ENCODE data around the gene TIMP1.
"Not testable (repeated sequence)": the region's sequence is repeated elsewhere in the genome, so short reads cannot be mapped to it uniquely, and the experiment has no call there.

The TIMP1 gene

DNA sequence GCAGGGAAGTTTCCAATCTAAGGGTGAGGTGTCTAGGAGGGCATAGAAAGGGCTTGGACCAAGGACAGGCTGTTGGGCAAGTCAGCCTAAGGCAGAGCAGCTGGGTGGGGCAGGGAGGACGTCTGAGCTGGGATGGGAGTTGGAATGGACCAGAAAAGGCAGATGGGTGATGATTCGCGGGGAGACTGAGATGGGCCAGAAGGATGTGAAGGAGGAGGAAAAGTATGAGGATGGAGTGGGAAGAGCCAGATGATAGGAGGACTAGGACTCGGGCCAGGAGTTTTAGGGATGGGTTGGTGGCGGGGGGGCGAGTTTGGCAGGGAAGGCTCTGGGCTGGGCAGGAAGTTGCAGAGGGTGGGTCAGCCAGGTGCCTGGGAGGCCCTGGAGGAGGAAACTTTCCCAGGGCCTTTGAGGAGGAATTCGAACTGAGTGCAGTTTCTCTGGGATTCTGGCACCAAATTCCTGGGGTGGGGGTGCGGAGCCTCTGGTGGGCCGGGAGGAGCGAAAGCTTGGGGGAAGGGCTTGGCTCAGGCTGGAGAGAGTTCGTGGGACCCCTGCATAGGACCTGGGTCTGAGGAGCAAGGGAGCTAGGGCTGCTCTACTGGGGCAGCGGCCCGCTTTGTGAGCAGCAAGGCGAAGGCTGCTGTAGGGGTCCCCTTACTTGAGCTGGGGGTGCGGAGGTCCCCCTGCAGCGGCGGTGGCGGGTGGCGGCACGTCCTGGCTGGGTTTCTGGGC, 8.7 kb upstream of the TIMP1 start:
- DNase-seq: no peak

DNA sequence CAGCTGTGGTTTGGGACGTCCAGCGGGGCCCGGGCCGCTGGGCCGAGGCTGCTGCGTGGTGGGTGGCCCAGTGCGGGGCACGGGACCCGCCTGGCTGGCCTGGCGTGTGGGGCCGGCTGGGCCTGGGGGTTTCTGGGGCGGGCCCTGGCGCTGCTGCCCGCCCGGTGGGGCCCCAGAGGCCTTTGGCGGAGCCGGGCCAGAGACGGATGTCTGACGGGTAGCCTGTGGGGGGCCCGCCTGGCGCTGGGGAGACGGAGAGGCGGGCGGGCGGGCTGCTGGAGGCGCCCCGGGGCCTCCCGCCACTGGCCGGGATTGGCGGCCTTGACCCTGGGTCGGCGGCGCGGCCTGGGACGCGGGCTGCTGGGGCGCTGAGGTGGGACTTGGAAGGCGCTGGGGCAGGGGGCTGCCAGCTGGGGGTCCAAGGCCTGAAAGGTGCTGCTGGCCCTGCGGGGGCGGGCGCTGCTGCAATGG, 8.1 kb upstream of the TIMP1 start:
- DNase-seq: no peak

DNA sequence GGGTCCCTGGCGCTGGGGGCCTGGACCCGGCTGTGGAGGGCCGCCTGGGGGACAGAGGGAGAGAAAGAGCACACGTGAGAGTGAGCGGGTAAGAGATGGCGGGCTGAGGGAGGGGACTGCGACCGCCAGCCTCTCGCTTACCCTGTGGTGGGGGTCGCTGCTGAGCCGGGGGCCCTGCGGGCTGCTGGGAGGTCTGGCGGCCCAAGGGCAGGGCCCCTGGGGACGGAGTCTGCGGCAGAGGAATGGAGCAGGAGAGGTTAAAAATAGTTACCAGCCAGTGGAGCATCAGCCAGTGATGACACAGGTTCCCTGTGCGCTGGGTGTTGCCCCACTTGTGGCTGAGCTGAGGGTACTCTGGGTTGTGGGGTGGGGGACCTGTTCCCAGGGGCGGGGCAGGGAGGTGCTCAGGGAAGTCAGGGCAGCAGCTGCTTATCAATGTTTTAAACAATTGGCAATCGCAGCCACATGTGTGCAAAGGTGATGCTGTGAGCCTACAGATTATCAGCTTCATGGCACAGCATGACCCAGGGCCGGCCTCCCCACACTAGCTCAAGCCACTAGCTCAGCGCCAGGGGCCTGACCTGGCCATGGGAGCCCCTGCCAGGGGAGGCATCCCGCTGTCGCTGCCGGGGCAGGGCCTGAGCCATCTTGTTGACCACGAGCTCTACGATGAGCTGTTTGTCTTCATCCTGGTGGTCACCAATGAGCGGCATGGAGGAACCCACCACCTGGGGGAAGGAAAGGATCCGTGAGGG, 7.5 kb upstream of the TIMP1 start:
- no peak for DNase-seq

DNA sequence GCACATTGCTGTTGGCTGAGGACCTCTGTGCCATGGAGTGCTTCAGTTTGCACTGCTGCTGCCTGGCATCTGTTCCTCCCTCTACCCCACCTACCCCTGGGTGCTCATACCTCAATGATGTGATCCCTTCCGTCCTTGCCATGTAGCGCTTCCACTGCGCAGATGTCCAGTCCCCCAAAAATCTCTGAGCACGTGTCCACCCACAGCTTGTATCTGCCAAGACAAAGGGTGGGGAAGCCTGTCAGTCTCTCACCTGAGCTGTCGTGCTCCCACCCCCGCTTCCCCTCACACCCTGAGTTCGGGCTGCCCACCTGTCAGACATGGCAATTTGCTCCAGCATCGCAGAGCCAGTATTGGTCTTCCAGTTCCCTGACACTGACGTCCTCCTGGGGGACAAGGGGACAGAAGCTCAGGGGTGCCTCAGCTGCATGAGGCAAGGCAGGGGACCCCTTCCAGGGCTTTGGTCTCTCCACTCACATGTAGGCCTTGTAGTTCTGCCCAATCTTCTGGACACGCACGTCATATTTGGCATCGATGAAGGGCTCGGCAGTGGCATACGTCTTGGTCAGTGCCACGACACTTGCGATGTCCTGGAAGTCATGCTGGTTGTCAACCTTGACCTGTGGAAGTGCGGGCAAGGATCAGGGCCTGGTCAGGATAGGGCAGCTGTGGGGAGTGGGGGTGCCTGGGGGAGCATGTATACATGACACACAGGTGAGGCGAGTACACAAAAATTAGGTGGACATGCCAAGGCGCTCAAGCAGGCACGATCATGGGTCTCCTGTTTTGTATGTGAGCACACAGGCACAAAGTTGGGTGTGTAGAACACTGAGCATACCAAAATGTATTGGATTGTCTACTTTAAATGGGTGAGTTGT, 6.0 kb upstream of the TIMP1 start:
- no peak for DNase-seq

DNA sequence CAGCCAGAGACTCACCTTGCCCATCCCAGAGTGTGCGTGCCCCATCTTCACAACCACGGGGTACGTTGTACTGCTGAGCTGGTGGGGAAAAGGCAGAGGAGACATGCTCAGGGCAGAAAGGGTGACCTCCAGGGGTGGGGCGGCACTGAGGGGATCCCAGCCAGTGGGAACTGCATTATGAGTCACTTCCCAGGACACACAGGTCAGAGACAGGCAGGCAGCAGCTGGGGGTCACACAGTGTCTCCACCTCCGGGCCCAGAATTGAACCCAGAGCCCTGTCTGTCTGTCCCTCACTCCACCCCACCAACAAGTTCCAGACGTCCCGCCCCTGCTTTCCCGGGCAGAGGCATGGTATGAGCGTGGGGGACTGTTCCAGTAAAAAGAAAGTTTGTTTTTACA, 4.8 kb upstream of the TIMP1 start:
- no peak for DNase-seq

DNA sequence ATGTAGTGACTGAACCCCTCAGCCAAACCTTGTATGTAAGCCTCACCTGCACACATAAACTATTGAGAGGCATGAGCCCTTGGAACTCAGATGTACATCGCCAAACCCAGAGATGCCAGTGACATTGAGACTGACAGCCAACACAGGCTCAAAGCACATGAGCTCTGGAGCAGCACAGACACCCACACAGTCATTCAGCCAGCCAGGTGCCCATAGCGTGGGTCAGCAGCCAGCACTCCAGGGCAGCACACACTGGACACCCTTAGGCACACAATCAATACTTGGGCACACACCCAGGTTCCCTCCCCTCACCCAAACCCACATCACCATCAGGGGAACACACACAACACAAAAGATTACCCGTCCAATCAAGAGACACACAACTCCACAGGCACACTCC, 4.3 kb upstream of the TIMP1 start:
- DNase-seq: no peak

DNA sequence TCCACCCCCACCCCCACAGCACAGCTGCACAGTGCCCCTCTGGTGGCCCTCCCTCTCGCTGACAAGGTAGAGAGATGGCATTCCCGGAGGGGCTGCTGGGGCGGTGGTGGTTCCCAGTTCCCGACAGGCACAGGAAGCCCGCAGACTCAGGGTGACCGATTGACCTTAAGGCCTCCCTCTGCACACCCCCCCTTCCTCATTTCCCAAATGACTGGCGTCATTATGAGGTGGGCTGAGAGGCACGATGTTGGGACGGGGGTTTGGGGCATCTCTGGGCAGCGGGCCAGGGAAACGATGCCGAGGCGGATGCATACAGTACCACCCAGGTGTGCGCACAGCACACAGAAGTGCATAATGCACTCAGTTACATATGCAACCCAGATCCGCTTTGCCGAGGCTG, 3.5 kb upstream of the TIMP1 start:
- no peak for DNase-seq

DNA sequence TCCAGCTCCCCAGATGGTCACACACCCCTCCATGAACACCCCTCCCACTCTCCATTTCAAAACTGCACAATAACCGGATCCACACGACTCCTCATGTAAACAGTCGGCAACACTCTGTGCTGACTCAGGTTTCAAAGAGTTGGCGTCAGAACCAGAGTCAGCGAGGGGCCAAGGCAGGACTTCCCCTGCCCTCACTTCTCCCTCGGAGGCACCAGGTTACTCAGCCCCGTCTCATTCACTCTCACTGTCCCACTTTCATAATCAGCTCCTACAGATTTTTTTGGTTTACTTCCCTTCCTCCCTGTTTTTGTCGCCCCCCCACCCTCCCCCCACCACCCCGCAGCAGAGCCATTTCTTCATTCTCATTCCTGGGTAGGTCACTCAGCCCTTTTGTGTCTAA, 2.7 kb upstream of the TIMP1 start:
- DNase-seq: peak in 1 of 14 donors; percentile 11

DNA sequence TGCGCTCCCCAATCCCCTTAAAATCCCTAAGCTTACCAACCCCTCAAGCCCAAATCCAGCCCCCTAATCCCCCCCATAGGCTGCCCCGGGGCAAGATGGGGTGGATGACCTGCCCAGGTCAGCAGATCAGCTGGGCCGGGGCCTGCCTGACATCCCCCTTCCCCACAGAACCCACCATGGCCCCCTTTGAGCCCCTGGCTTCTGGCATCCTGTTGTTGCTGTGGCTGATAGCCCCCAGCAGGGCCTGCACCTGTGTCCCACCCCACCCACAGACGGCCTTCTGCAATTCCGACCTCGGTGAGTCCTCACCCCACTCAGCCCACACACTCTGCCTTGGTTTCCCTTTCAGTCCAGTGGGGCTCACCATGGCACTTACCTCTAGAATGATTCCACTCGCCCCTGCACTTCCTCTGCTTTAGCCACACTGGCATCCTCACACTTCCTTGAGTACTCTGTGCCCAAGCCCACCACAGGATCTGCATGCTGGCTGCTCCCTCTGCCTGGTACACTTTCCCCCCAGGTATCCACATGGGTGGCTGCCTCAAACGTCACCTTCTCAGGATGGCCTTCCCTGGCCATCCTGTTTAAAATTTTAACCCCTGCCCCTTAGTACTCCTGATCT, 1.1 kb downstream of the TIMP1 start:
- DNase-seq: no peak

DNA sequence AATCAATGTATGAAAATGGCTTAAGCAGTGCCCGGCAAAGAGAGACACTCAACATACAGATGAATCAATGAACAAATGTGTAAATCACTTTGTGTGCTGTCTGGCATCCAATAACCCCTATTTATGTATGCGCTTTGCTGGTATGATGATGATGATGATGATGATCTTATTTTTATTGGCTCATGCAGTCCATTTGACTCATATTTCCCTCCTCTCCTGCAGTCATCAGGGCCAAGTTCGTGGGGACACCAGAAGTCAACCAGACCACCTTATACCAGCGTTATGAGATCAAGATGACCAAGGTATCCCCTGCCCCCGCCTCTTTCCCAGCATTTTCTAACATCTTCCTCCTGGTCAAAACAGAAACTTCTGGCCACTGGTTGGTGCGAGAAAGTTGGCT, 2.5 kb downstream of the TIMP1 start:
- no peak for DNase-seq

DNA sequence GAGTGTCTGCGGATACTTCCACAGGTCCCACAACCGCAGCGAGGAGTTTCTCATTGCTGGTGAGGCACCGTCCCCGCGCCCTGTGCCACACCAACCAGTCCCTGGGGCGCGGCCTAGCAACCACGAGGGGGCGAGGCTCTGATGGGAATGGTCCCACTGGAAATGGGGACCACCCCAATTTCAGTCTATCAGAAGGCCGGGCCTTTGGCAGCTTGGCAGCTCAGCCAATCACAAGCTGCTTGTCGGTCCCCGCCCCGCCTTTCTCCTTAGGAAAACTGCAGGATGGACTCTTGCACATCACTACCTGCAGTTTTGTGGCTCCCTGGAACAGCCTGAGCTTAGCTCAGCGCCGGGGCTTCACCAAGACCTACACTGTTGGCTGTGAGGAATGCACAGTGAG, 3.0 kb downstream of the TIMP1 start:
- DNase-seq: no peak

DNA sequence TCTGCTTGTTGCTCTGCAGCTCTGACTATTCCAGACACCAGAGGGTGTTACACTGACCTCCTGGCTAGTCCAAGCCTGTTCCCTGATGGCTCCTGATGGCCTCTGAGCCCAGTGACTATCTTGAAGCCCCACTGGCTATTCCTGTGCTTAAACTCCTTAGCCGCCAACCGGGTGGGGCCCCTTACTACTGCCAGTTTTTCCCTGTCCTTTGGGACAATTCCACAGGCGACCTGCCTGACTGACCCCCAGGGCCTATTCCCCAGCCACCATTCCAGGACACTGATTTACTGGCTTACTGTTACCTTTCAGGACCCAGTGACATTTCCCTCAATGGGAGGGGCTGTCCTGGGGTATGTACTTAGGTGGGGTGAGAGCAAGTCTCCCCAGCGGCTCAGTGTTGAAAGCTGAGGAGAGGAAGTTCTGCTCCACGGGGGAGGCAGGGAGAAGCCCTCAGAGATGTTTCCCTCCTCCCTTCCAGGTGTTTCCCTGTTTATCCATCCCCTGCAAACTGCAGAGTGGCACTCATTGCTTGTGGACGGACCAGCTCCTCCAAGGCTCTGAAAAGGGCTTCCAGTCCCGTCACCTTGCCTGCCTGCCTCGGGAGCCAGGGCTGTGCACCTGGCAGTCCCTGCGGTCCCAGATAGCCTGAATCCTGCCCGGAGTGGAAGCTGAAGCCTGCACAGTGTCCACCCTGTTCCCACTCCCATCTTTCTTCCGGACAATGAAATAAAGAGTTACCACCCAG, 4.0 kb downstream of the TIMP1 start:
- no peak for DNase-seq

DNA sequence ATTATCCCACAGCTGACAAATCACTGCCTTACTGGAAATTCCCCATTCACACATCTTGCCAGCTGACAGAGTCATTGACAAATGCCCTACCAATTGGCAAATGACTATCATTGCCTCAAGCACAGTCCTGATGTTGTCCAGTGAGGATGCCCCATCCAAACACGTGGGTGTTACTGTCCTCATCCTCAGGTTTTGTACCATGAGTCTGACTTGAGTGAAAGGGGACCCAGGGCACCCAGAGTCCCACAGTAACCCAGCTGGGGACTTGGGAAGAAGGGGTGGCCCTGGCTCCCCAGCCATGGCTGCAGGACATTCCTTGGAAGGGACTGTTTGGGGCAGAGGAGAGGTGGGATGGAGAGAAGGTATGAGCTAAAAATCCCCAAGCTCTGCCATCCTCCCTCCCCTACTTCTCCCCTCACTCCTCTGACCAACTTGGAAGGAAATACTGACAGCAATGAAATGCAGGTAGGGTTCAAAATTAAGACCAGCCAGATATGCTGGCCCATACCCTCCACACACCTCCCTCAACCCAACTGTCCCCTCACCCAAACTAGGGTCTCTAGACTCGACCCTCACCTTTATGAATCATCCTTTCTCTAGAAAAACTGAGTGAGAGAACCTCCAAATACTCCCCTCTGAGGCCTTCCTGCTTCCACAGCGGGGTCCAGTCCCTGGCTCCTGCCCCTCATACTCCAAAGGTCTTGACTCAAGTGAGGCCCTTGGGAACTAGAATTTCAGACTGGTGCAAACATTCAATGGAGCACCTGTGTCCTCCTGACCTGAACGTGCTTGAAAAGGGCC, 5.1 kb downstream of the TIMP1 start:
- DNase-seq: no peak

DNA sequence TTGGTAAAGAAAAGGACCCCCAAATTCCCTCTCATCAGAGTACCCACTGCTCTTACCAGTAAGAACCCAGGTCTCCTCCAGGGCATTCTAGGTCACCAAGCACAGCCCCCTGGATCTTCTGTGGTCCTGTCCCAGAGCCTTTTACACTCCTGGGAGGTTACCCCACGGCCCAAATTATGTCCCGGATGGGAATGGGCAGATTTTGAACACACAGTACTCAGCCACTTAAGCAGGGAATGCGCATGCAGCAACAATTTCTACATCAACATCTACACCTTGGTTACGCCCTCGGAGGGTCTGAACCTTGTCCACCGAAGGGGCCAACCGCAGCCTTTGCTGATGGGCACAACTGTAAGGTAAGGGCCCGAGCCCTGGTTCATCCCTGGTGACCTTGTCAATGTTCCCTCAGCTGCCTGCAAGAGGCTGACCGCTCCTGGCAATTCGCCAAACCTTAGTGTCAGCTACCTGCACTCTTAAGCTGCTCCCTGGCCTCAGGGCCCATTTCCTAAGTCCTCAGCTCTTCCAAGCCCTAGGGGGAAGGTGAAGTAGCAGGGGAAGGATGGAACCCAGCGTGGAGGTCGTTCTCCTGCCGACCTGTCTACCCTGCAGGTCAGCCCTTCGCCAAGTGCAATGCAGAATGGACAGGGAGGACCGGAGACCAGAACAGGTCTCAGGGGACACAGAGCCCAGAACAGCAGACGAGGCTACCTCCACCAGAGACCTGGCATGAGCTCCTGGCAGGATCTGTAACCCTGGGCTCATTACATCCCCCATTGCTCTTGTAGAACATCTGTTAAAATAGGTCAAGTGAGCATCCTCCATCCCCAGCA, 5.9 kb downstream of the TIMP1 start:
- no peak for DNase-seq

DNA sequence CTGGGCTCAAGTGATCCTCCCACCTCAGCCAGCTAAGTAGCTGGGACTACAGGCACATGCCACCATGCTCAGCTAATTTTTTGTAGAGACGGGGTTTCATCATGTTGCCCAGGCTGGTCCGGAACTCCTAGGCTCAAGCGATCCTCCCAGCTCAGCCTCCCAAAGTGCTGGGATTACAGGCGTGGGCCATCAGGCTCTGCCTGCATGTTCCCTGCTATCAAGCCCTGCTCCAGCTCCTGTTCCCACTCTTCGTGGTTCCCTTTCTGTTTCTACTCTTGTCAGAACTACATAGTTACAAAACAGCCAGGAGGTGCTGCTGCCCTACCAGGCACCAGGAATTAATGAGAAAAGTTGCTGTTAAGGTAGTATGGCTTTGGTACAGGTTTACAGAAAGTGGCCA, 8.7 kb downstream of the TIMP1 start:
- no peak for DNase-seq

DNA sequence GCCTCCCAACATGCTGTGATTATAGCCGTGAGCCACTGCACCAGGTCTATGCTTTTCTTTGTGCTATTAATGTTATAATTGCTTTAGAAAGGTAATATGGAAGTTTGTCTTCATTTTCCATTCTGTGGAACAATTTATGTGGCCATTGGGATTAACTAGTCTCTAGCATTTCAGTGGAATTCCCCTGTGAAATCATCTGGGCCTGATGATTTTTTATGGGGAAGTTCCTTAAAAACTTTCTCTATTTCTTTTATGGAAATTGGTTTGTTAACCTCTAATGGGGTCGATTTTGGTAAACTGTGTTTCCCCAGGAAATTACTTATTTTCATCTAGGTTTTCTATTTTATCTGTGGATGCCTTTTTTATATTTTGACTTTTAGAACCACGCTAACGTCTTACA, 11.3 kb downstream of the TIMP1 start:
- DNase-seq: no peak

DNA sequence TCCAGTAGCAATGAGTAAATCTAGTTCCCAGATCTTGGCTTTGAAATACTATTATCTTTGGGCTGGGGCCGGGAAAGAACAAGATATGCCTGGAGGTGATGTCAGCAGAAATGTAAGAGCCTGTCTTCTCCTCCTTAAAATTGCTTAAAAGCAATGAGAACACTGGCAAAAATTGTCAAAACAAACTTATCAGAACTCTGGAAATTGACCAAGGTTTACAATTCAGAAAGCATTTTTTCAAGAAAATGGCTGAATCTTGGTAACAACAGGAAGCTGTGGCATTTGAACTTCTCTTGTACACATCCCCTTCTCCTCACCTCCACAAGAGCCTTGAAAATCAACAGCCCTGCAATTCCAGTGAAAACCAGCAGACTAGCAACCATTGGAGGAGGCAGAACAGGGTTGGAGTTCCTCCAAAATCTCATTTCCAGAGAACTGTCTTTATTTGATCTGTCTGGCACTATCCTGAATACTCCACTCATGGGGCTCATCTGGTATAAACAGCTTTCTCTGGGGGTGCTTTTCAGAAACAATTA, 13.5 kb downstream of the TIMP1 start:
- no peak for DNase-seq

DNA sequence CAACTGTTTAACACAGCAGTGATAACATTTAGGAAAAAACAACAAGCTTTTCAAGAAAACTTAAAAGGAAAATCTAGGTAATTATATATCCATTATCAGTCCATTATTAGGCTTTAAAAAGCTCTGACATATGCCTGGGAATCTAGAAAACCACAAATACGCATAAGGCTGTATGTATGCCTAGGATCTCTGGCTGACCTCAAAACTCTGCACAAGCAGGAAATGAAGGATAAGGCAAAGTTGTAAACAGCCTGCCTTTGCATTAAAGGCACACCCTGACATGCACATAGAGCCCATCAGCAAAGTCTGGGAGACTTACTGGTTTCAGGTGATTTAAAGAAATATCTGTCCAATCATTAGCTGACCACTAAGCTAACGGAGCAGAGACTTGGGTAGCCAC, 14.0 kb downstream of the TIMP1 start:
- no peak for DNase-seq

DNA sequence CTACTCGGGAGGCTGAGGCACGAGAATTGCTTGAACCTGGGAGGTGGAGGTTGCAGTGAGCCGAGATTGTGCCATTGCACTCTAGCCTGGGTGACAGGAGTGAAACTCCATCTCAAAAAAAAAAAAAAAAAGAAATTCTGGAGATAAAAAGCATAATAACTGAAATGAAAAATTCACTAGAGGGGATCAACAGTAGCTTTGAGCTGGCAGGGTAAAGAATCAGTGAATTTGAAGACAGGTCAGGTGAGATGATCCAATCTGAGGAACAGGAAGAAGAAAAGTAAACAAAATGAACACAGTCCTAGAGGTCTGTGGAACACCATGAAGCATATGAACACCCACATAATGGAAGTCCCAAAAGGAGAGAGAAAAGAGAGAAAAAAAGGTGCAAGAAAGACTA, 15.0 kb downstream of the TIMP1 start:
- no peak for DNase-seq

DNA sequence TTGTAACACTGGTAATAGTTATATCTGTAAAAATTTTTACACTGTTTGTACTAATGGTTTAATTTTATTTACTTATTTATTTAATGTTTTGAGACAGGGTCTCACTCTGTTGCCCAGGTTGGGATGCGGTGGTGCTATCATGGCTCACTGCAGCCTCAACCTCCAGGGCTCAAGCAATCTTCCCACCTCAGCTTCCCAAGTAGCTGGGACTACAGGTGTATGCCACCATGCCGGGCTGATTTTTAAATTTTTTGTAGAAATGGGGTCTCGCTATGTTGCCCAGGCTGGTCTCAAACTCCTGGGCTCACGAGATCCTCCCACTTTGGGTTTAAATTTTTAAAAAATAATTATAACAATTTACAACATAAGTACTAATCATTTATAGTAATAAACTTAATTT, 20.9 kb downstream of the TIMP1 start:
- not testable (repeated sequence) for DNase-seq

All from C1 segment of cervical spinal cord (tissue), 14 donors.